Measurements from ENCODE around the gene CNGA4.
A peak's percentile ranks its signal among the peaks of the same experiment; 100 is the strongest.
"Not testable (repeated sequence)": the region's sequence is repeated elsewhere in the genome, so short reads cannot be mapped to it uniquely, and the experiment has no call there.

Gene CNGA4

DNA sequence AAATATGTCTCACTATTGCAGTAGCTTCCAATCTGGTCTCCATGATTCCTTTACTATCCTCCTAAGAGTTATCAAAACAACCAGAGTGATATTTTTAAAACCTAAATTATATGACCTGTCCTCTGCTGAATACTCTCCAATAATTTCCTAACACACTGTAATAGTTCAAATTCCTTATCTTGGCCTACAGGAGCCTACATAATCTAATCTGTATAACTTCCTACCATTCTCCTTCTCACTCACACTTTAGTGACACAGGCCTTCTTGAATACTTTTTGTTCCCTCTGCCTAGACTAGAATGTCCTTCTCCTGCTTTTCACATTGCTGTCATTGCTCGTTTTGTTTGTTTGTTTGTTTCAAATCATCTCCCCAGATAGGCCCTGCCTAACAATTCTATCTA is 13.9 kb upstream of the CNGA4 start:
- no peak for DNase-seq (ENCODE audit: low read depth)

DNA sequence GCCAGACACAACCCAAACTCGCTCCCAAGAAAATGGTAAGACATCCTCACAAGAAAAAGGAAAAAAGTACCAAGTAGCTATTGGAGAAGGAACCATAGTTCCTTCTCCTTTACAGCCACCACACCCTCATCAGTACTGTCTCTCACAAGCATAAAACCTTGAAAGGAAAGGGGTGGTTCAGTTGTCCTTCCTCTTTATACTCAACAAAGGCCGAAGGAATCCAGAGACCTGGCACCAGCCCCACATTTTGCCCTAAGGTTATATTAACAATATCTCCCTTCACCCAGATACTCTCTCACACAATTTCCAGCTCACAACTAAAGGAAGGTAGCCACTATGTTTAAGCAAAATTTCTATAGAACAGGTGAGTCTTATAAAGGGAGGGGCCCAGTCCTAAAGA is 13.0 kb upstream of the CNGA4 start:
- no peak for DNase-seq (ENCODE audit: low read depth)

DNA sequence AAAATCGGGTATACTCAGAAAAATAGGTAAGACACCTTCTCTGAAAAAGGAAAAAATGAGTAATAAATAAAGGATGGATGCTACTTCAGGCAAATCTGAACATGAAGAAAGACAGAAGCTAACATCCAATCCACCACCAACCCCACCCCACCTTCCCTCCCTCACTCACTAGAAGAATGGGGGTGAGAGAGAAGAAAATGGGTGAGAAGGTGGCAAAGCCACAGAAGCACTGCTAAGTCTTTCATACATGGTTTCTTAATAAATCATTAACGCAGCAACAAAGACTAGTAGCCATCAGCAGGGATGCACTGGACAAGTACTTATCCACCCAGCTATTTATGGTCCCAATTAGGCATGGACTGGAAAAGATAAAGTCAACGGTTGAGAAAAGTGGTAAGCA is 10.4 kb upstream of the CNGA4 start:
- DNase-seq (ENCODE audit: low read depth) = no peak

DNA sequence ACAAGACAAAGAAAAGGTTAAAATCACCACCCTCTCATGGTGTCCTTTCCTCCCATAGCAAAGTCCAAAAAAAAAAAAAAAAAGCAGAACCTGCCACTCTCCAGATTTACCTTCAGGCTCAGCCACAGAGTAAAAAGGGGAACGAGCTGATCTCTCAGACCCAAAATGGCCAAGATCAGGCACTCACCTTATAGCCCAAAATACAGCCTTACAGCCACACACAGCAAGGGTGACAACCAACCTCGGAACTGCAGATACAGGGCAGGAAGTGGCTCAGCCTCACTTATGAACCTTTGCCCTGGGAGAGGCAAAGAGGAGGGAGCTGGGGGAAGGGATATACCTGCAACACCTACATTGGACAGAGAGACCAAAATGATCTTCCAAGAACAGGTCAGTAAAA is 9.0 kb upstream of the CNGA4 start:
- DNase-seq (ENCODE audit: low read depth) = no peak

DNA sequence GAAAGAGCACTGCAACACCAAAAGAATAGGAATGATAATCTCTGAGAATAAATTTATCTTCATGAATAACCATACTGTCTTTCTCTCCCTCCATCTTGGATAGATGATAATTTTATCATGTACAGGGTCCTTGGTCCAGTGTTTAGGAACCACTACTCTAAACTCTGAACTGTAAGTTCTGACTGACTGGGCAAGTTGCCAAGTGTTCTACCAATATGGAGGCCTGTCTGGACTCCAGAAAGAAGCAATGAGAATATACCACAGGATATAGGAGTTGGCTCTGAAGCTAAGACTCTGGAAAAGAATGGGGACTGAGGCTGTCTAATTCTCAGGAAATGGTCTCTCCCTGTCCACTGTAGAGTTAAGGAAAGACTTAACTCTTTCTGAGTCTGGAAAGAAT is 6.0 kb upstream of the CNGA4 start:
- no peak for DNase-seq (ENCODE audit: low read depth)

DNA sequence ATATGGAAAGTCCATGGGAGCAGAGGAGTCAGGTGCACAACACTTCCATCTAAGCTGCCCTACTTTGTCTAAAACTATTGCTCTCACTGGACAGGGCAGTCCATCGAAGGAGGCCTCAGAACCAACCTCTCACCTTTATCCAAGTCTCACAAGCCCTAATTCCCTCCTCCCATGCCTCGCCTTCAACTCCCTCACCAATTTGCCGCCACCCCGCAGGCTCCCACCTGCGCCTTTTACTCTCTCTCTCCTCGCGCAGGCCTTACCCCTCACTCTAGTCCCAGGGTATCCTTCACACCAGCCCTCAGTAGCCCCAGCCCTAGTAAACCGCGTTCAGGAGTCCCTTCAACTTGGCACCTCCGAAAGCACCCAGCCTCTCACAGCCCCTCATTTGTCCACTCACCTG is 4.9 kb upstream of the CNGA4 start:
- DNase-seq (ENCODE audit: low read depth) = no peak

DNA sequence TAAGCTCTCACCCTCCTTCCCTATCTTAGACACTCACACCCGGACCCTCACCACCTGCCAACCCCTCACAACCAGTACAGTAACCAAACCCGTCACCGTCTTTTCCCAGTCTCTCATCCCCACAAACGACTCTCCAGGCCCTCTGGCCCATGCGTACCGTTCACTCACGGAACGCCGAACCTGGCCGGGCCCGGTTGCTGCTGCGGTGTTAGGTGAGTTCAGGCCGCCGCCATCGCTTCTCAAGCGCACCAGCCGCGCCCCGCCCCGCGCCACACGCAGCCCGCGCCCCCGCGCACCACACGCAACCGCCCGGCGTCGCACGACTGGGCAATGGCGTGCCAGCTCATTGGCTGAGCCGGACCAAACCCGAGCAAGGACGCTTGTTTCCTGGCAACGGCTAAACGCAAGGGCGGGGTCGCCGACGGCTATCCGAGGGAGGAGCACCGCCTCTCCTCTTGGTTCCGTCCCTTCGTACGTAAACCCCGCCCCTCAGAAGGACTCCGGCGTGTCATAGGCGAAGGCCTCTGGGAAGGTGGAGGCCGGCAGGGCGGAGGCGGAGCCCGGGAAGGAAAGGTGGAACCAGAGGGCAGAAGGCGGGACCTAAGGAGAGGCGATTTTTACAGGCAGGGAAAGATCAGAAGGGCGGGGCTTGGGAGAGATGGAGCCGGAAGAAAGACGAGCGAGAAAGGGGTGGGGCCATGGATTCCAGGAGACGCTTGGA is 4.3 kb upstream of the CNGA4 start, which contains the start of gene FHIP1B:
TSS of gene FHIP1B (minus strand) at position 250 of the 721 bp plus-strand sequence. CDS start 10,120 bp downstream, outside the sequence.
- DNase-seq (ENCODE audit: low read depth) = peak; percentile 99

DNA sequence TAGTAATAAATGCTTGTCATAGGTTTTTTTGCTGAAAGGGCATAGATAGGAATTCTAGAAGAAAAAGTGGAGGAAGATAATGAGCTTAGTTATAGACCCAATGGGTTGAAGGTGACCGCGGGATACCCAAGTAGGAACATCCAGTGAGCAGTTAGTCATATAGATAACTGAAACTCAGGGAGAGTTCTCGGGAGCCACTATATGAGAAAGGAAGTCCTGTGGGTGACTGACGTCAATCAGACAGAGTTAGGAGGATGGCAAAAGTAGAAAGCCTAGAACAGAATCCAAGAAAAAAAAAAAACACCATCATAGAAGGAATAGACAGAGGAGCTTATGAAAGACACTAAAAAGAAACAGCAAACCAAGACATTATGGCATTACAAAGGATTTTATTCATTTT is 1.6 kb upstream of the CNGA4 start:
- DNase-seq (ENCODE audit: low read depth) = no peak

DNA sequence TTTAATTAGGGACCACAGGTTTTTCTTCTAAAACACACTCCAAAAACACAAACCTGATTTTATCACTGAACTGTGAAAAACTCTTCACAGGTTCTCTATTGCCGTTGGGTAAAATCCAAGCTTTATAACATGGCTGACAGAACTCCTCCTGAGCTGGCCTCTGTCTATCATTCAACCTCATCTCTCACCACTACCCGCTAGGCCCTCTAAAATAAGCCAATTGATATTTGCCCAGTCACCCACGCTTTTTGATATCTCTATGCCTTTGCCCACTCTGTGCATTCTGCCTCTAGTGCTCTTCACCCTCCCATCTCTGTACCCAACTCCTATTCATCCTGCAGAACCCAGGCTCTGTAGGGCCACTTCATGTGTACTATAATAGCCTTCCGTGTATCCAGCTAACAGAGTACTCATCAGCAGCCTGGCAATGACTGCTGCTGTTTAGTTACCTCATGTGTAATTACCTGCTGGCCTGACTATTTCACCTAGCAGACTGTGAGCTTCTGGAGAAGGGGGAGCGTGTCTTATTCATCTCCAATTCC is 1.1 kb upstream of the CNGA4 start:
- no peak for DNase-seq (ENCODE audit: low read depth)

DNA sequence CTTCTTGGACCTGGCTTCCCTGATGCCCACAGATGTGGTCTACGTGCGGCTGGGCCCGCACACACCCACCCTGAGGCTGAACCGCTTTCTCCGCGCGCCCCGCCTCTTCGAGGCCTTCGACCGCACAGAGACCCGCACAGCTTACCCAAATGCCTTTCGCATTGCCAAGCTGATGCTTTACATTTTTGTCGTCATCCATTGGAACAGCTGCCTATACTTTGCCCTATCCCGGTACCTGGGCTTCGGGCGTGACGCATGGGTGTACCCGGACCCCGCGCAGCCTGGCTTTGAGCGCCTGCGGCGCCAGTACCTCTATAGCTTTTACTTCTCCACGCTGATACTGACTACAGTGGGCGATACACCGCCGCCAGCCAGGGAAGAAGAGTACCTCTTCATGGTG is 1.2 kb downstream of the CNGA4 start:
- no peak for DNase-seq (ENCODE audit: low read depth)

DNA sequence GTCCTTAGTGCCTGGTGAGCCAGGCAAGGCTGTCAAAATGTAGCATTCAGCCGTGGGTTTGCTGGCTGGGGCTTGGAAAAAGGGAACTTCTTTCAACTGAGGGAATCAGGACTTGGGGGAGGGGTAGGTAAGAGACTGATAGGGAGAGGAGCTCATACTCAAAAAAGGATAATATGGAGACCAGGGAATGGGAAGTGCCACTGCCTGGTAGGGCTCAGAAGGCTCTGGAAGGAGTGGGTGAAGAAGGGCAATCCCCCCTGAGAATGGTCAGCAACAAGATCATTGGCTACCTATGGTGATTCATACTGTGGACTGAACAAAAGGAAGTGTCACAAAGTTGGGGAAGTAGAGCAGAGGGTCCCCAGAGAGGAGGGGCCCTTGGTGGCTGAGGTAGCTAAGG is 1.9 kb downstream of the CNGA4 start:
- DNase-seq (ENCODE audit: low read depth) = no peak

DNA sequence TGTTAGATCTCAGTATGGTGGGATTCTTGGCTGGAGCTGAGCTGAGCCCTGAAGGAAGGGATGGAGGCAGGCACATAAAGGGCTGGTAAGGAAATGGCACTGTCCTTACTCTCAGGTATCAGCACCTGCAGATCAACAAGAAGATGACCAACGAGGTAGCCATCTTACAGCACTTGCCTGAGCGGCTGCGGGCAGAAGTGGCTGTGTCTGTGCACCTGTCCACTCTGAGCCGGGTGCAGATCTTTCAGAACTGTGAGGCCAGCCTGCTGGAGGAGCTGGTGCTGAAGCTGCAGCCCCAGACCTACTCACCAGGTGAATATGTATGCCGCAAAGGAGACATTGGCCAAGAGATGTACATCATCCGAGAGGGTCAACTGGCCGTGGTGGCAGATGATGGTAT is 2.4 kb downstream of the CNGA4 start:
- no peak for DNase-seq (ENCODE audit: low read depth)

DNA sequence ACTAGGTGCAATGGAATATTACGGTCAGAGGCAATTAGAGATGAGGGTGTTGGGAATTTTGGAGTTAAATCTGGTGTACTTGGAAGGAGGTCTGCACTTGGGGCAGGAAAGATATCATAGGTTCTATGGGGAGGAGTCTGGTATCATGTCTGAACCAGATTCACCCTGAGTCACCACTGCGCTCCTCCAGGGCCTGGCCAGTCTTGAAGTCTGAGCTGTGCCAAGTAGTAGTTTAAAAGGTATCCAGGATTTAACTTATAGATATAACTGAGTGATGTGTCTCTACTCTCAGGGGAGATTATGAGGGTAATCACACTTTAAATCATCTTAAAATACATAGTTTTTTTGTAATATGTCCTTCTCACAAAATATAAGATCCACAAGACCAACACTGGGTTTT is 6.6 kb downstream of the CNGA4 start:
- DNase-seq (ENCODE audit: low read depth) = no peak

DNA sequence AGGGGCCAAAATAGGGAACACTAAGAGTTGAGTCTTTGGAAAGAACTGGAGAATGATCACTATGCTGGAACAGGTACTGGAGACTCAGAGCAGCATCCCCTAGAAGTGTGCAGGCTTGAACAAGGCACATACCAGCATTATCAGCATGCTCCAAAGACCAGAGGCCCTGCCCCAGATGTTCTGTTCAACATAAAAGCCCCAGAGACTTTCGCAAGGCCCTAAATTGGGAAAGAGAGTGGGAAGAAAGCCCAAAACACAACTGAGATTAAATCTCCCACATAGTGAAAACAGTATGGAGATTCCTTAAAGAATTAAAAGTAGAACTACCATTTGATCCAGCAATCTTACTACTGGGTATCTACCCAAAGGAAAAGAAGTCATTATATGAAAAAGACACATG is 9.4 kb downstream of the CNGA4 start:
- DNase-seq (ENCODE audit: low read depth) = no peak

DNA sequence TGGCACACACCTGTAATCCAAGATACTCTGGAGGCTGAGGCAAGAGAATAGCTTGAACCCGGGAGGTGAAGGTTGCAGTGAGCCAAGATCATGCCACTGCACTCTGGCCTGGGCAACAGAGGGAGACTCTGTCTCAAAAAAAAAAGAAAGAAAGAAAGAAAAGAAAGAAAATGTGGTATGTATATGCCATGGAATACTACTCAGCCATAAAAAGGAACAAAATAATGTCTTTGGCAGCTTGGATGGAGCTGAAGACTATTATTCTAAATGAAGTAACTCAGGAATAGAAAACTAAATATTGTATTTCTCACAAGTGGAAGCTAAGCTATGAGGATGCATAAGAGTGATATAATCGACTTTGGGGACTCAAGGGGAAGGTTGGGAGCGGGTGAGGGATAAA is 10.0 kb downstream of the CNGA4 start:
- not testable (repeated sequence) for DNase-seq (ENCODE audit: low read depth)

DNA sequence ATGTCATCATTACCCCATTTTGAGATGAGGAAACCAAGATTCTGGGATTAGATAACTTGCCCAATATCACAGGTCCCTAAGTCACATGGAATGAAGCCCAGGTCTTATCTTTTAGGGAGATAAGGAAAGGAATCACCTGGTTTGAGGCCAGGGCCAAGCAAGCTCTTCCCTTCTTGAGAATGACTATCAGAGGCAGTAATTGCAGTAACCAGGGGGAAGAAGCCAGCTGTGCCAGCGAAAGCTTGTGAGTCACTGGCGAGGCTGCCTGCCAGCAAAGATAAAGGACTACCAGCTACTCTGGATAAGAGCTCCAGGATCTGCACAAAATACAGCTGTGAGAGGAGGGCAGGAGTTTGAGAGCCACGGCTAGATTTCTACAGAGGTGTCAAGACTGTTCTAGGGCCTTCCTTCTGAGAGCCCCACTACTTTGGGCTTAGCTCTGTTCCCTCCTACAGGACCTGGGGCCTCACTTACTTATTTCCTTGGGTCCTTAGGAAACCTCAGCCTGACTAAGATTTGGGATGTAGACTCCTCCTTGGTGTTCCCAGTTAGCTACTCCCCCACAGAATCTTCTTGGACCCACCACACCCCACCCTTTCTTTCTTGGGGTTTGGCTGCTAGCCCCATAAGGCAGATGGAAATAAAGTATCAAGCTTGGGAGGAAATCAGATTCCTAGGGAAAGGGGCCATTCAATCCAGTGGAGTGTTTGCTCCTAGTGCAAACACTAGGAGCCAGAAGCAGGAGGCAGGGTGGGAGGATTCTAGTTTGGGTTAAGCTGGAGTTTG is 11.1 kb downstream of the CNGA4 start:
- peak; percentile 52 for DNase-seq (ENCODE audit: low read depth)

DNA sequence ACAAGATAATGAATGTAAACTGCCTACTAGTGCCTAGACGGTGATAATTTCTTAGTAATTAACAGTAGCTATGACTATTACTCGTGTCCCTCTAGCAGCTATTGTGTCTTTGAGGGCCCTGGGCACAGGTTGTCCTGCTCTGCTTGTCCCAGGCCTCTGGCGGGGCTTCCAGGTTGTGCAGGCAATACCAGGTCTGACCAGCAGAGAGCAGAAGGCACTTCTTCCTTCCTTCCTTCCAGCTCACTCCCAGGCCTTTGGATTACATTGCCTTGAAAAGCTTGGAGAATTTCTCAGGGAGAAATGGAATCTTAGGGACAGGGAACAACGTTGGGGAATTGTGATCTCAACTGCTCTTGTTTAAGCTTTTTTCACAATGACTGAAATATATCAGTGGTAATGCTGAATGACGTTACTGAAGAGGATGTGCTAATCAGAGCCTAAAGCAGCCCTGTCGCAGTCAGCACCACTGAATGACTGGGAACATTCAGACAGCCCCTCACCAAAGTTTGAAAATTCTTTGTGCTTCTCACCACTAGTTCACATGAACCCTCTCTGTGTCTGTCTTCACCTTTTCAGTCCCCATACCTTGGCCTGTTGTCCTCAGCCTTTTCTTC is 12.3 kb downstream of the CNGA4 start:
- peak; percentile 38 for DNase-seq (ENCODE audit: low read depth)

DNA sequence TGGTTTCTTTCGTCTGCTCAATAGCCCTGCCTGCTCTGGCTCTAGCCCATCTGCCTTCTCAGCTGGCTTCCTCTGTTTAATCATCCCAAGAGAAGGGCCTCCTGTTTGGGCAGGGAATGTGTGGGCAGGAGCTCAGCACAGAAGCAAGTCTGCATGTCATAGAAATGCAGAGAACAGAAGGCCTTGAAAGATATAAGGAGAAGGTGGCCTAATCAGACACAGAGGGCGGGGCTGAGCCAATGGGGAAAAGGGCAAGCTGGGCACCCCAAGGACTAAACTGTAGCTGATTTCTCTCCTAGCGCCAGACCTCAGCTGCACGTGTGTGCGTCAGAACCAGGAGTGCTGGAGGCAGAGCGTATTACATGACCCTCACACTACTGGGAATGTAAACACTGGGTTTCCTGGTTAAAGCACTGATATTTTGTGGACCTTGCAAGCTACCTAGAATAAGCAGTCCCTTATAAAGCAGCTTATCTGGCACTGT is 13.1 kb downstream of the CNGA4 start:
- DNase-seq (ENCODE audit: low read depth) = no peak

DNA sequence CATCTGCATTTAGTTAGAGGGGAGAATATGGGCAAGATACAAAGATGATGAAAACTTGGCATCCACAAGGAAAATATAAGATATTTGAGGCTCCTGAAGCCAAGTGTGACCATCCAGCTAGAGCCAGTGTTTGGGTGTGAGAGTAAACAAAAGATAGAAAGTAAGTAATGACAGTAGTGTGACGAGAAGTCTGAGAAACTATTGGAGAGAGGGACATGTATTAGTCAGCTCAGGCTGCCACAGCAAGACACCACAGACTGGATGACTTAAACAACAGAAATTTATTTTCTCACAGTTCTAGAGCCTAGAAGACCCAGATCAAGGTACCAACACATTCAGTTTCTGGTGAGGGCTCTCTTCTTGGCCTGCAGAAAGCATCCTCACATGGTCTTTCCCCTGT is 14.3 kb downstream of the CNGA4 start:
- no peak for DNase-seq (ENCODE audit: low read depth)

DNA sequence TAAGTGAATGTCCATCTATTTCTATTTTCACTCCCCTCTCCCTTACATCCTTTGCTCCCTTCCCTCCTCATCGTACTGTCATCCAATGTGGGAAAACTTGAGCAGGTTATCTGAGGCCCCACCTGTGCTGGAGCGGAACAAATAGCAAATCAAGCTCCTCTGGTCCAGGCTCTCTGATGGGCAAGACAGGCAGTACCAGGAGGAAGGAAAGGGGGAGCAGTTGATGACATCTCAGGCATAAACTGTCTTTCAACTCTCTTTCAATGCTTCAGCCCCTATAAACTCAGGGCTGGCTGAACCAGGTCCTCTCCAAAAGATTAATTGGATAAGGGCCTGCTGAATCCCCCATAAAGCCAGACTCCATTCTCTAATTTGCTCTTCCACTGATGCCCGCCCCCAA is 19.3 kb downstream of the CNGA4 start:
- DNase-seq (ENCODE audit: low read depth) = no peak

DNA sequence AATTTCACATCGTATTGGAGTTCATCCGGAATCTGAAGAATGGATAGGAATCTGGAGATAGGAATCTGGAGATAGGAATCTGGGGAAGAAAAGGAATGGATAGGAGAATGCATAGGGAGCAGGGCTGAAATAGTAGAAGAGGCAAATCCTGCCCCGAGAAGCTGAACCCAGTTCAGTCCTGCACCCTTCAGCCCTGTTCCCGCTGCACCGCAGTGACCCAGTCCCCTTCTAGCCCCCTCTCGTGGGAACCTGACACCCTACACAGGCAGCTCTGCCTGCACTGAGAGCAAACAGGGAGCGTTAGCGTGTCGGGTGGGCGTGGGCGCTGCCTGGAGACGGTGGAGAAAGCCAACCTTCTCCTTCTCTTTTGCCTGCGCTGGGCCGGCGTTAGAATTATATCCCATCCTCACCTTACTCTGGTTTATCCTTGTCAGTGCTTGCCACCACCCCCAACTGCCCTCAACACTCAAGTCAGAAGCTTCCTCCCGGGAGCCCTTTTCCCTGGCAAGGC is 19.7 kb downstream of the CNGA4 start:
- DNase-seq (ENCODE audit: low read depth) = no peak

DNA sequence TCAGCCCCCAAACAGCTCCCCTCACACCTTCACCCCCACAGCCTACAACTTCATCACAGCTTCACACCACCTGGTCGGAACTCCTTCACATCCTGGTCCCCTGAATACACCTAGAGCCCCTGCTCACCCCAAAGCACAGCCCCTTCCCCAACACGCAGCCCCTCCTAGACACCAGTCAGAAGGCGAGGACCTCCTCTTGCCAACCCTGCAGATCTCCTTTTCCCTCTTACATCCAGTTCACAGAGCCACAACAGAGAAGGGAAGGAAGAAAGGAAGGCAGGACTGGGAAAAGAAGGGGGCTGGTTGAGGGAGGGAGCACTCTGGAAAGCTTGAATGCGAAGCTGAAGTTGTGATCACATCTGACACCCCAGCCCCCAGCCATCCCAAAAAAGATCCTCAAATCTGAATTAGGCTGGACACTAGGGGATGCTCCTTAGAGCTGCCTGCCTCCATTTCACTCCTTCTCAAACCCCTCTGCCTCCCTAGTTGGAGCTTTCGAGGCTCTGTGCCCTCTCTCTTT is 21.4 kb downstream of the CNGA4 start:
- no peak for DNase-seq (ENCODE audit: low read depth)

Measured in HS-27A (cell line).